Heart right ventricle (tissue), 16 donors: ENCODE data around the gene NPHP3. TPM values are rescaled to one million over a fixed set of nuclear protein-coding genes. Genes with fewer than 3 reads are reported as not detected.

Experiments
- ATAC-seq, 8 donors: fragments of 200-7000 bp; cut with Tn5 transposase; one replicate each; pipeline ENCODE4 v1.9.1; 2020; ENCODE audit warnings: mild to moderate bottlenecking in 8 of 8, moderate library complexity in 8 of 8, moderate number of reproducible peaks in 1 of 8
- DNase-seq, 2 donors: peaks; one replicate each; pipeline ENCODE4 v3.0.0-alpha.2; 2020
- H3K27ac ChIP-seq, 10 donors: fragments of 200-600 bp; sonication (generic) in 2 of 10; one replicate each; pipeline versions ENCODE4 v1.5.0 to v1.8.0; 2020 to 2022; ENCODE audit warnings: mild to moderate bottlenecking in 3 of 10
- H3K27me3 ChIP-seq, 7 donors: fragments of 200-600 bp; one replicate each; pipeline ENCODE4 v1.8.0; 2021 to 2022; ENCODE audit warnings: mild to moderate bottlenecking in 2 of 7
- H3K36me3 ChIP-seq, 9 donors: fragments of 200-600 bp; sonication (generic) in 1 of 9; one replicate each; pipeline versions ENCODE4 v1.5.0 to v1.8.0; 2020 to 2022; ENCODE audit warnings: mild to moderate bottlenecking in 2 of 9
- H3K4me1 ChIP-seq, 9 donors: fragments of 200-600 bp; sonication (generic) in 1 of 9; one replicate each; pipeline versions ENCODE4 v1.5.0 to v1.8.0; 2020 to 2022; ENCODE audit warnings: mild to moderate bottlenecking in 4 of 9
- H3K4me3 ChIP-seq, 10 donors: fragments of 200-600 bp; sonication (generic) in 2 of 10; one replicate each; pipeline versions ENCODE4 v1.5.0 to v1.8.0; 2020 to 2022; ENCODE audit warnings: mild to moderate bottlenecking in 7 of 10, moderate library complexity in 2 of 10
- H3K9me3 ChIP-seq, 11 donors: fragments of 200-600 bp in 10 of 11; sonication (generic) in 2 of 11; one replicate each; pipeline versions ENCODE4 v1.5.0 to v1.8.0; 2013 to 2022; ENCODE audit warnings: mild to moderate bottlenecking in 2 of 11, control low read depth in 1 of 11, moderate library complexity in 1 of 11
- CTCF ChIP-seq, 9 donors: fragments of 200-600 bp; sonication (generic) in 2 of 9; IDR thresholded peaks; one replicate each; pipeline versions ENCODE4 v1.5.0 to v1.8.0; 2021 to 2022; ENCODE audit warnings: antibody characterized with exemption in 9 of 9, mild to moderate bottlenecking in 5 of 9, moderate library complexity in 1 of 9
- WGBS, 2 donors: extraction: QIAGEN DNeasy Blood & Tissue Kit; methylation state at CpG; one replicate each; pipeline ENCODE4 v1.1.7; 2013; ENCODE audit warnings: inconsistent platforms in 1 of 2; 5-methylcytosine and 5-hydroxymethylcytosine counted together
- intact Hi-C, 10 donors: fragments of 100-400 bp; cut with DNase I; formaldehyde crosslinking; loops; one replicate each; pipeline versions ENCODE4 v1.11.1 to v1.14.2; 2022
- polyA plus RNA-seq, 2 donors: library from polyadenylated mRNA; stranded (reverse); fragments of 200-250 nt; gene quantifications; one replicate each; pipeline ENCODE4 v1.2.3, GENCODE V29; 2013
- total RNA-seq, 10 donors: library from RNA; stranded (reverse); fragmentation: NEBNext Ultra II Directional in 3 of 10; extraction: Animal tissue kit (Norgen Biotek cat#: 25700) in 3 of 10; gene quantifications; one replicate each; pipeline versions ENCODE4 v1.2.1 to v1.2.4, GENCODE V29; 2021 to 2023
- donor health status: Arrhythmogenic right ventricular cardiomyopathy.
- donor health status: ischemic (EF 13 %, LVEDD 7.1; RV severe dilation, severe dysfunction).
- donor health status: healthy with polysubstance abuse.
- donor health status: DM: no; HTN: yes; CAD: no.
- donor health status: DM: no; HTN: no; CAD: no.
- donor health status: ischemic (EF 25% LVEDD 6.9; RV normal size, moderate dysfunction).
- donor health status: ischemic (EF 25% LVEDD 5.7; RV mildly dilated, moderate dysfunction).
- donor health status: healthy.
- donor health status: DM: yes; HTN: yes; CAD: no.
- donor health status: Ischemic cardiomyopathy.
- donor health status: ischemic (EF 35%, LVEDD 5.7; RV mildly dilated, moderate dysfunction).
- donor health status: nonischemic (EF 11% LVEDD 7.7; RV severe dilation, severe dysfunction).
- donor health status: DM: yes; HTN: yes; CAD: no.
- donor health status: PGD.
- donor health status: ischemic (EF 29% LVEDD 5.4; RV normal size, mild dysfunction).
- donor health status: nonischemic (EF 23%, LVEDD 6.1; RV moderate dilation, normal function).

Gene NPHP3
- total and polyA plus RNA-seq, 12 donors: 3.8 to 21.3 (median 10.2) TPM

DNA sequence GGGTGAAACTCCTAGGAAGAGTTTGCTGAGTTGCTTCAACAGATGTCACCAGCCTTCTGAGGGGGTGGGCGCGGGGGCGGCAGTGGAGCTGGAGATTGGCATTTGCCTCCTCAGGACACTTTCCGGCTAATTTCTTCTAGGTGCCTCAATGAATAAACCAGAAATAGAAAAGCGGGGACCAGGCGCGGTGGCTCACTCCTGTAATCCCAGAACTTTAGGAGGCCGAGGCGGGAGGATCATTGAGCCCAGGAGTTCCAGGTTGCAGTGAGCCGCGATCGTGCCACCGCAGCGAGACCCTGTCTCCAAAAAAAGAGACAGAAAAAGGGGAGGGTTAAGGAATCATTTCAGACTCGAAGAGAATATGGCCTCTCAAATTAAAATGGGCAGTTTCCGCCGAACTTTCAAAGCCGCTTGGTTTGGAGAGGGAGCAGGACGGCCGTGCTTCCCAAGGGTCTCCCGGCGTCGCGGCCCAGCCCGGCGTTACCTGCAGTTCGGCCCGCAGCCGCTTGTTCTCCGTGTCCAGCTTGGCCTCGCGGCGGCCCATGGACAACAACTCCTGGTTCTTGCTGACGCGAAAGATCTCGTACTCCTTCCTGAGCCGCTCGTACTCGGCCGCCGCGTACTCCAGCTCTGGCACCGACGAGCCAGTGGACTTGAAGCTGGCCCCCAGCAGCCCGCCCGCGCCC, 587 bp downstream of the NPHP3 start:
- 3 to 4% methylated on average over 47 of the region's 47 CpGs for WGBS, 2 donors
- TF ChIP-seq CTCF (IDR thresholded peaks at IDR 0.05): peak in 7 of 9 donors; percentile 12 to 53 (median 40)
- Histone ChIP-seq H3K9me3 (no peaks in the 10 kb centered on the region), H3K27me3 (no peaks in the 10 kb centered on the region), H3K4me1 (peaks cover 9 to 48% (median 37%) of the 10 kb centered on the region in 9 donors), H3K27ac (peak overlapping the region; percentile 88 to 99 (median 98)), H3K4me3 (peak overlapping the region; percentile 32 to 95 (median 84)), H3K36me3 (peaks cover 0 to 36% (median 16%) of the 10 kb centered on the region in 9 donors)
- DNase-seq (peak; percentile 60 to 74), ATAC-seq (peak in 6 of 8 donors; percentile 1 to 37 (median 14))
- intact Hi-C loops: loop anchor here in 8 of 10 donors (2.0 to 10.0 kb wide), 7 partner anchors 59 to 1766 kb away; partner anchors contain the start of genes CDV3 (in 6 of the 8), ANAPC13 (in 1 of the 8), CEP63 (in 1 of the 8) and UBA5 (in 1 of the 8)

GRCh38 chr3:132720228-132720627, 2.0 kb downstream of the NPHP3 start:
- H3K4me3 ChIP-seq: peak overlapping the region in 9 of 10 donors; percentile 3 to 95 (median 83)
- no peaks in the 10 kb centered on the region for H3K27me3 ChIP-seq
- TF ChIP-seq CTCF (IDR thresholded peaks at IDR 0.05): no peak
- H3K36me3 ChIP-seq: peaks cover 0 to 50% (median 23%) of the 10 kb centered on the region in 9 donors
- DNase-seq: no peak
- ATAC-seq: no peak
- H3K9me3 ChIP-seq: no peaks in the 10 kb centered on the region
- peaks cover 9 to 42% (median 35%) of the 10 kb centered on the region in 9 donors for H3K4me1 ChIP-seq
- 47 to 49% methylated on average over 6 of the region's 6 CpGs for WGBS, 2 donors
- H3K27ac ChIP-seq: peak overlapping the region in 1 of 10 donors; percentile 27
- intact Hi-C loops: loop anchor here in 8 of 10 donors (5.0 to 10.0 kb wide), 6 partner anchors 58 to 1767 kb away; partner anchors contain the start of genes CDV3 (in 4 of the 8), ANAPC13 (in 1 of the 8), CEP63 (in 1 of the 8) and UBA5 (in 1 of the 8)

DNA sequence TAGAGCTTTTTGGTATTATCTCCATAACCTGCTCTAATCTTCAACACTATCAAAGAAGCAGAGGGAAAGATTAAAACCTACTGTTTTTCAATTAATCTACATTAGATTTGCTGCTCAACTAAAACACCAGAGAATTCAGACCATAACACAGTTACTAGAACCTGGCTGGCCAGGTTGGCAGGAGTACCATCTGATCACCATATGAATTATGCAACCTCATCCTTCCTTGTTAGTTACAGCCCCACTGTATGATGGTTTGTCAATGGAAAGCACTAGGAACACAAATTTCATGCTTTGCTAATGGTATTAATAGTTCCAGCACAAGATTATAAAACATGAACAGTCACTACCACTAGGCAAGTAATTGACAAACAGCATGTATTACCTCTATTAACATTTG, 5.8 kb downstream of the NPHP3 start:
- ATAC-seq (no peak), DNase-seq (no peak)
- intact Hi-C loops: loop anchor here in 3 of 10 donors (5.0 to 10.0 kb wide), 2 partner anchors 52 to 54 kb away; partner anchors contain the start of gene UBA5 (in 3 of the 3)
- H3K36me3 ChIP-seq: peaks cover 0 to 88% (median 38%) of the 10 kb centered on the region in 9 donors
- no peaks in the 10 kb centered on the region for H3K9me3 ChIP-seq
- H3K4me3 ChIP-seq: no peak overlapping the region
- H3K4me1 ChIP-seq: peaks cover 8 to 42% (median 27%) of the 10 kb centered on the region in 9 donors
- no peaks in the 10 kb centered on the region for H3K27me3 ChIP-seq
- H3K27ac ChIP-seq: no peak overlapping the region
- no peak for TF ChIP-seq CTCF (IDR thresholded peaks at IDR 0.05)

- H3K27me3 ChIP-seq: no peaks in the 10 kb centered on the region
- H3K4me3 ChIP-seq: no peak overlapping the region
- TF ChIP-seq CTCF (IDR thresholded peaks at IDR 0.05): no peak
- H3K27ac ChIP-seq: no peak overlapping the region
- no peaks in the 10 kb centered on the region for H3K9me3 ChIP-seq
- intact Hi-C loops: loop anchor here in 2 of 10 donors (5.0 to 10.0 kb wide), 2 partner anchors 37 to 49 kb away; partner anchors contain the start of gene UBA5 (in 1 of the 2)
- DNase-seq: no peak
- H3K4me1 ChIP-seq: peaks cover 0 to 20% (median 7%) of the 10 kb centered on the region in 9 donors
- WGBS, 2 donors: 76 to 83% methylated on average over 5 of the region's 5 CpGs
- peaks cover 0 to 100% (median 59%) of the 10 kb centered on the region in 9 donors for H3K36me3 ChIP-seq
- ATAC-seq: no peak
Observed at GRCh38 chr3:132713977-132714727, 8.1 kb downstream of the NPHP3 start.
